GM23338 (cell line): ENCODE results near the gene PHF21A. TPM values are rescaled to one million over a fixed set of nuclear protein-coding genes. Genes with fewer than 3 reads are reported as not detected.
A peak's percentile ranks its signal among the peaks of the same experiment; 100 is the strongest.

Experiments used
- ATAC-seq: fragments of 200-7000 bp; cut with Tn5 transposase; 3 replicates; pipeline ENCODE4 v1.9.1; 2020
- DNase-seq: peaks from one replicate; pipeline ENCODE4 v3.0.0-alpha.2; 2015; ENCODE audit warnings: low spot score
- H2AFZ ChIP-seq: fragments of 200-600 bp; sonication (generic); 2 replicates; pipeline ENCODE4 v1.8.0; 2016; ENCODE audit warnings: antibody characterized with exemption, mild to moderate bottlenecking, moderate library complexity
- H3F3A ChIP-seq: fragments of 200-600 bp; sonication (generic); replicated peaks from 2 replicates; pipeline ENCODE4 v1.8.0; 2017; ENCODE audit warnings: antibody characterized with exemption, mixed run types, low read depth
- H3K27ac ChIP-seq: fragments of 200-600 bp; sonication (generic); 2 replicates; pipeline ENCODE4 v1.6.1; 2016; ENCODE audit warnings: low read depth
- H3K27me3 ChIP-seq: fragments of 200-600 bp; sonication (generic); 2 replicates; pipeline ENCODE4 v1.8.0; 2016; ENCODE audit warnings: mild to moderate bottlenecking, mixed run types, moderate library complexity; ENCODE audit not compliant: insufficient read depth
- H3K36me3 ChIP-seq: fragments of 200-600 bp; sonication (generic); 2 replicates; pipeline ENCODE4 v1.8.0; 2016; ENCODE audit warnings: mild to moderate bottlenecking; ENCODE audit not compliant: insufficient read depth
- H3K4me1 ChIP-seq: fragments of 200-600 bp; sonication (generic); 2 replicates; pipeline ENCODE4 v1.8.0; 2016; ENCODE audit warnings: mild to moderate bottlenecking, moderate library complexity; ENCODE audit not compliant: insufficient read depth
- H3K4me2 ChIP-seq: fragments of 200-600 bp; sonication (generic); 2 replicates; pipeline ENCODE4 v1.7.1; 2017; ENCODE audit warnings: mixed run types
- H3K4me3 ChIP-seq: fragments of 200-600 bp; sonication (generic); 2 replicates; pipeline ENCODE4 v1.6.1; 2016; ENCODE audit warnings: mixed run types
- H3K79me2 ChIP-seq: fragments of 200-600 bp; sonication (generic); replicated peaks from 2 replicates; pipeline ENCODE4 v1.8.0; 2017; ENCODE audit warnings: mild to moderate bottlenecking; ENCODE audit not compliant: insufficient read depth
- H3K9me2 ChIP-seq: fragments of 200-600 bp; sonication (generic); 2 replicates; pipeline ENCODE4 v1.8.0; 2017; ENCODE audit not compliant: insufficient read depth
- H4K20me1 ChIP-seq: fragments of 200-600 bp; sonication (generic); replicated peaks from 2 replicates; pipeline ENCODE4 v1.8.0; 2017; ENCODE audit warnings: mild to moderate bottlenecking; ENCODE audit not compliant: insufficient read depth
- H3K27ac Mint-ChIP-seq: 2 replicates; pipeline ENCODE4 v1.8.0; 2020; ENCODE audit warnings: inconsistent platforms, mild to moderate bottlenecking, moderate library complexity, mixed read lengths
- H3K27me3 Mint-ChIP-seq: 3 replicates; pipeline ENCODE4 v1.8.0; 2022; ENCODE audit warnings: low read depth, mild to moderate bottlenecking, moderate library complexity, mixed read lengths, inconsistent platforms; ENCODE audit not compliant: insufficient read depth, poor library complexity
- H3K36me3 Mint-ChIP-seq: 3 replicates; pipeline ENCODE4 v1.8.0; 2021; ENCODE audit warnings: low read depth, mild to moderate bottlenecking, inconsistent platforms, moderate library complexity, mixed read lengths
- H3K4me1 Mint-ChIP-seq: 3 replicates; pipeline ENCODE4 v1.8.0; 2020; ENCODE audit warnings: mild to moderate bottlenecking, inconsistent platforms, mixed read lengths
- H3K4me3 Mint-ChIP-seq: 3 replicates; pipeline ENCODE4 v1.8.0; 2021; ENCODE audit warnings: moderate library complexity, mild to moderate bottlenecking, inconsistent platforms, mixed read lengths
- H3K9me3 Mint-ChIP-seq: 3 replicates; pipeline ENCODE4 v1.8.0; 2020; ENCODE audit warnings: moderate library complexity, mild to moderate bottlenecking, inconsistent platforms, mixed read lengths
- CREB1 ChIP-seq: fragments of 250-450 bp; sonication (Bioruptor Pico); IDR thresholded peaks from 2 replicates; pipeline ENCODE4 v1.5.0; 2020; ENCODE audit warnings: low read depth, mild to moderate bottlenecking, moderate library complexity
- EZH2 ChIP-seq: fragments of 200-600 bp; sonication (generic); IDR thresholded peaks from one replicate; pipeline ENCODE4 v1.8.0; 2017; ENCODE audit warnings: antibody characterized with exemption, mild to moderate bottlenecking, low read depth; ENCODE audit not compliant: unreplicated experiment
- EZH2phosphoT487 ChIP-seq: fragments of 200-600 bp; sonication (generic); IDR thresholded peaks from one replicate; pipeline ENCODE4 v1.8.1; 2018; ENCODE audit warnings: antibody characterized with exemption; ENCODE audit not compliant: unreplicated experiment
- JUNB ChIP-seq: IDR thresholded peaks from one replicate; pipeline ENCODE4 v1.6.1; 2016; ENCODE audit warnings: antibody characterized with exemption; ENCODE audit not compliant: unreplicated experiment
- NANOG ChIP-seq: IDR thresholded peaks from 2 replicates; pipeline ENCODE4 v1.6.1; 2016; ENCODE audit warnings: antibody characterized with exemption, borderline replicate concordance
- STAT1 ChIP-seq: IDR thresholded peaks from one replicate; pipeline ENCODE4 v1.6.1; 2016; ENCODE audit warnings: antibody characterized with exemption; ENCODE audit not compliant: unreplicated experiment
- ZNF114 ChIP-seq: fragments of 250-450 bp; sonication (Bioruptor Pico); IDR thresholded peaks from 2 replicates; pipeline ENCODE4 v1.5.0; 2020; ENCODE audit warnings: mild to moderate bottlenecking, moderate library complexity
- polyA plus RNA-seq: library from polyadenylated mRNA; unstranded; fragments of >200 nt; fragmentation: Nextera tagmentation; extraction: Ambion mirVana; gene quantifications from 2 replicates; pipeline ENCODE4 v1.2.1, GENCODE V29; 2016
- total RNA-seq: library from RNA; depleted of rRNA; stranded (reverse); fragments of >200 nt; shearing (Covaris generic); gene quantifications from 2 replicates; pipeline ENCODE4 v1.2.3, GENCODE V29; 2014
- TF ChIP-seq, protein P1 (sequence below): fragments of 250-450 bp; sonication (Bioruptor Pico); IDR thresholded peaks from 2 replicates; pipeline ENCODE4 v1.5.0; 2020; ENCODE audit warnings: mild to moderate bottlenecking, moderate library complexity
- TF ChIP-seq, protein P2 (sequence below), 2 experiments: fragments of 200-600 bp in 1 of 2; sonication (generic) in 1 of 2; conservative IDR thresholded peaks; 2 replicates each; pipeline versions ENCODE4 v1.5.1 to v1.6.1; 2016 to 2017; ENCODE audit warnings: antibody characterized with exemption in 2 of 2, low read depth in 2 of 2, mild to moderate bottlenecking in 2 of 2, moderate library complexity in 1 of 2
- TF ChIP-seq, protein P3 (sequence below): IDR thresholded peaks from one replicate; pipeline ENCODE4 v1.6.1; 2018; ENCODE audit warnings: antibody characterized with exemption; ENCODE audit not compliant: unreplicated experiment

The PHF21A gene
- total and polyA plus RNA-seq, 2 experiments from 2014 or later, result 21.7 to 23.6 TPM

DNA sequence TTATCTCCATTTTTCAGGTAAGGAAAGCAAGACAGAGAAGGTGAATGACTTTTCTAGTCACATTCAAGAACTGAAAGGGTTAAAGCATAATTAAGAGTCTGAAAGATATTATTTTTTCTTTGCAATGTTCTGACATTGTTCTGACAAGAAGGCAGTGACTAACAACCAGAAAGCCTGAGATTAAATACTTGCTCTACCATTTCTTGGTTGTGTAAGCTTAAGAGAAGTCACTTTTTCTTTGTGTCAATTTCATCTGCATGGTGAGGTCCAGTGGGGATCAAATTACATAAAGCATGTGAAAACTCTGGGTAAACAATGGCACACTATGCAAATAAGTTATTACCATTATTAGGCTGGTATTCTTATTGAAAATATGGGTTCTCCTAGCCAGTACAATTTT, 73.7 kb downstream of the PHF21A start:
- ATAC-seq (no peak), DNase-seq (no peak)
- Histone ChIP-seq H3K9me2 (no peaks in the 10 kb centered on the region), H2AFZ (no peak overlapping the region), H3K36me3 (no peaks in the 10 kb centered on the region), H3F3A (no peaks in the 10 kb centered on the region), H3K4me3 (no peak overlapping the region), H3K79me2 (no peaks in the 10 kb centered on the region), H3K27me3 (no peaks in the 10 kb centered on the region), H4K20me1 (no peaks in the 10 kb centered on the region), H3K4me1 (peaks cover 48% of the 10 kb centered on the region), H3K4me2 (no peak overlapping the region), H3K27ac (no peak overlapping the region)
- no peak for TF ChIP-seq EZH2
- TF ChIP-seq, protein P1, sequence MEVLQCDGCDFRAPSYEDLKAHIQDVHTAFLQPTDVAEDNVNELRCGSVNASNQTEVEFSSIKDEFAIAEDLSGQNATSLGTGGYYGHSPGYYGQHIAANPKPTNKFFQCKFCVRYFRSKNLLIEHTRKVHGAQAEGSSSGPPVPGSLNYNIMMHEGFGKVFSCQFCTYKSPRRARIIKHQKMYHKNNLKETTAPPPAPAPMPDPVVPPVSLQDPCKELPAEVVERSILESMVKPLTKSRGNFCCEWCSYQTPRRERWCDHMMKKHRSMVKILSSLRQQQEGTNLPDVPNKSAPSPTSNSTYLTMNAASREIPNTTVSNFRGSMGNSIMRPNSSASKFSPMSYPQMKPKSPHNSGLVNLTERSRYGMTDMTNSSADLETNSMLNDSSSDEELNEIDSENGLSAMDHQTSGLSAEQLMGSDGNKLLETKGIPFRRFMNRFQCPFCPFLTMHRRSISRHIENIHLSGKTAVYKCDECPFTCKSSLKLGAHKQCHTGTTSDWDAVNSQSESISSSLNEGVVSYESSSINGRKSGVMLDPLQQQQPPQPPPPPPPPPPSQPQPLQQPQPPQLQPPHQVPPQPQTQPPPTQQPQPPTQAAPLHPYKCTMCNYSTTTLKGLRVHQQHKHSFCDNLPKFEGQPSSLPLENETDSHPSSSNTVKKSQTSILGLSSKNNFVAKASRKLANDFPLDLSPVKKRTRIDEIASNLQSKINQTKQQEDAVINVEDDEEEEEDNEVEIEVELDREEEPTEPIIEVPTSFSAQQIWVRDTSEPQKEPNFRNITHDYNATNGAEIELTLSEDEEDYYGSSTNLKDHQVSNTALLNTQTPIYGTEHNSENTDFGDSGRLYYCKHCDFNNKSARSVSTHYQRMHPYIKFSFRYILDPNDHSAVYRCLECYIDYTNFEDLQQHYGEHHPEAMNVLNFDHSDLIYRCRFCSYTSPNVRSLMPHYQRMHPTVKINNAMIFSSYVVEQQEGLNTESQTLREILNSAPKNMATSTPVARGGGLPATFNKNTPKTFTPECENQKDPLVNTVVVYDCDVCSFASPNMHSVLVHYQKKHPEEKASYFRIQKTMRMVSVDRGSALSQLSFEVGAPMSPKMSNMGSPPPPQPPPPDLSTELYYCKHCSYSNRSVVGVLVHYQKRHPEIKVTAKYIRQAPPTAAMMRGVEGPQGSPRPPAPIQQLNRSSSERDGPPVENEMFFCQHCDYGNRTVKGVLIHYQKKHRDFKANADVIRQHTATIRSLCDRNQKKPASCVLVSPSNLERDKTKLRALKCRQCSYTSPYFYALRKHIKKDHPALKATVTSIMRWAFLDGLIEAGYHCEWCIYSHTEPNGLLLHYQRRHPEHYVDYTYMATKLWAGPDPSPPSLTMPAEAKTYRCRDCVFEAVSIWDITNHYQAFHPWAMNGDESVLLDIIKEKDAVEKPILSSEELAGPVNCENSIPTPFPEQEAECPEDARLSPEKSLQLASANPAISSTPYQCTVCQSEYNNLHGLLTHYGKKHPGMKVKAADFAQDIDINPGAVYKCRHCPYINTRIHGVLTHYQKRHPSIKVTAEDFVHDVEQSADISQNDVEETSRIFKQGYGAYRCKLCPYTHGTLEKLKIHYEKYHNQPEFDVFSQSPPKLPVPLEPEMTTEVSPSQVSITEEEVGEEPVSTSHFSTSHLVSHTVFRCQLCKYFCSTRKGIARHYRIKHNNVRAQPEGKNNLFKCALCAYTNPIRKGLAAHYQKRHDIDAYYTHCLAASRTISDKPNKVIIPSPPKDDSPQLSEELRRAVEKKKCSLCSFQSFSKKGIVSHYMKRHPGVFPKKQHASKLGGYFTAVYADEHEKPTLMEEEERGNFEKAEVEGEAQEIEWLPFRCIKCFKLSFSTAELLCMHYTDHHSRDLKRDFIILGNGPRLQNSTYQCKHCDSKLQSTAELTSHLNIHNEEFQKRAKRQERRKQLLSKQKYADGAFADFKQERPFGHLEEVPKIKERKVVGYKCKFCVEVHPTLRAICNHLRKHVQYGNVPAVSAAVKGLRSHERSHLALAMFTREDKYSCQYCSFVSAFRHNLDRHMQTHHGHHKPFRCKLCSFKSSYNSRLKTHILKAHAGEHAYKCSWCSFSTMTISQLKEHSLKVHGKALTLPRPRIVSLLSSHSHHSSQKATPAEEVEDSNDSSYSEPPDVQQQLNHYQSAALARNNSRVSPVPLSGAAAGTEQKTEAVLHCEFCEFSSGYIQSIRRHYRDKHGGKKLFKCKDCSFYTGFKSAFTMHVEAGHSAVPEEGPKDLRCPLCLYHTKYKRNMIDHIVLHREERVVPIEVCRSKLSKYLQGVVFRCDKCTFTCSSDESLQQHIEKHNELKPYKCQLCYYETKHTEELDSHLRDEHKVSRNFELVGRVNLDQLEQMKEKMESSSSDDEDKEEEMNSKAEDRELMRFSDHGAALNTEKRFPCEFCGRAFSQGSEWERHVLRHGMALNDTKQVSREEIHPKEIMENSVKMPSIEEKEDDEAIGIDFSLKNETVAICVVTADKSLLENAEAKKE (CRISPR knock-in tag), result no peak
- Mint-ChIP-seq H3K4me3 (no peak overlapping the region), H3K27me3 (peaks cover 6% of the 10 kb centered on the region), H3K36me3 (peaks cover 11% of the 10 kb centered on the region; the same call in 2 of the 3 replicates), H3K9me3 (no peaks in the 10 kb centered on the region), H3K27ac (no peak overlapping the region), H3K4me1 (peaks cover 61% of the 10 kb centered on the region)

DNA sequence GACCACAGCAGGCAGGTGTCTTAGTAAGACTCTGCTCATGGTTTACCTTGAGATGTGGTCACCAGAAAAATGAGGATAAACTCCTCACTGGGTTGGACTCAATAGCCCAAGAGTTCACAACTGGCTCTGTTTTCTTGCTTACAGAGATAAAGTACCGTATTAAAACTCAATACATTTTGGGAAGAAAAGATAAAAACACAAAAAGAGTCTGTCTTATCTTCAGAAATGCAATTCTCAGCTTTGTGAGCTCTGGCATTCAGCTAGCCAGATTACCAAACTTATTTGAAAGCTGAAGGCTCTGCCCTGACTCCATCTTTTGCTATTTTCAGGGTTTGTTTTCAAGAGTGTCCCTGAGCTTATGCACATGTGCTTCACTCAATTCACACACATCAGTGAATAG, 75.4 kb downstream of the PHF21A start:
- Histone ChIP-seq H3K79me2 (no peaks in the 10 kb centered on the region), H3K27ac (0 out of 2 replicates have a peak overlapping the region, but pooled peaks have one; percentile 14), H3K36me3 (no peaks in the 10 kb centered on the region), H3K4me1 (peaks cover 35% of the 10 kb centered on the region), H3K27me3 (no peaks in the 10 kb centered on the region), H3K4me2 (no peak overlapping the region), H4K20me1 (no peaks in the 10 kb centered on the region), H3K9me2 (no peaks in the 10 kb centered on the region), H3F3A (no peaks in the 10 kb centered on the region), H2AFZ (no peak overlapping the region), H3K4me3 (no peak overlapping the region)
- Mint-ChIP-seq H3K27me3 (peaks cover 6% of the 10 kb centered on the region), H3K4me3 (no peak overlapping the region), H3K9me3 (no peaks in the 10 kb centered on the region), H3K27ac (0 out of 2 replicates have a peak overlapping the region, but pooled peaks have one; percentile 28), H3K36me3 (peaks cover 11% of the 10 kb centered on the region; the same call in 2 of the 3 replicates), H3K4me1 (peaks cover 44% of the 10 kb centered on the region)
- DNase-seq (no peak), ATAC-seq (no peak)
- TF ChIP-seq NANOG (no peak), EZH2 (no peak), ZNF114 (CRISPR knock-in tag) (no peak), STAT1 (no peak), EZH2phosphoT487 (no peak), JUNB (no peak), CREB1 (CRISPR knock-in tag) (no peak)
- TF ChIP-seq, protein P2, sequence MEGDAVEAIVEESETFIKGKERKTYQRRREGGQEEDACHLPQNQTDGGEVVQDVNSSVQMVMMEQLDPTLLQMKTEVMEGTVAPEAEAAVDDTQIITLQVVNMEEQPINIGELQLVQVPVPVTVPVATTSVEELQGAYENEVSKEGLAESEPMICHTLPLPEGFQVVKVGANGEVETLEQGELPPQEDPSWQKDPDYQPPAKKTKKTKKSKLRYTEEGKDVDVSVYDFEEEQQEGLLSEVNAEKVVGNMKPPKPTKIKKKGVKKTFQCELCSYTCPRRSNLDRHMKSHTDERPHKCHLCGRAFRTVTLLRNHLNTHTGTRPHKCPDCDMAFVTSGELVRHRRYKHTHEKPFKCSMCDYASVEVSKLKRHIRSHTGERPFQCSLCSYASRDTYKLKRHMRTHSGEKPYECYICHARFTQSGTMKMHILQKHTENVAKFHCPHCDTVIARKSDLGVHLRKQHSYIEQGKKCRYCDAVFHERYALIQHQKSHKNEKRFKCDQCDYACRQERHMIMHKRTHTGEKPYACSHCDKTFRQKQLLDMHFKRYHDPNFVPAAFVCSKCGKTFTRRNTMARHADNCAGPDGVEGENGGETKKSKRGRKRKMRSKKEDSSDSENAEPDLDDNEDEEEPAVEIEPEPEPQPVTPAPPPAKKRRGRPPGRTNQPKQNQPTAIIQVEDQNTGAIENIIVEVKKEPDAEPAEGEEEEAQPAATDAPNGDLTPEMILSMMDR (conservative IDR thresholded peaks at IDR 0.05; ENCODE audit: low read depth in 2 of 2), result no peak
- TF ChIP-seq, protein P3, sequence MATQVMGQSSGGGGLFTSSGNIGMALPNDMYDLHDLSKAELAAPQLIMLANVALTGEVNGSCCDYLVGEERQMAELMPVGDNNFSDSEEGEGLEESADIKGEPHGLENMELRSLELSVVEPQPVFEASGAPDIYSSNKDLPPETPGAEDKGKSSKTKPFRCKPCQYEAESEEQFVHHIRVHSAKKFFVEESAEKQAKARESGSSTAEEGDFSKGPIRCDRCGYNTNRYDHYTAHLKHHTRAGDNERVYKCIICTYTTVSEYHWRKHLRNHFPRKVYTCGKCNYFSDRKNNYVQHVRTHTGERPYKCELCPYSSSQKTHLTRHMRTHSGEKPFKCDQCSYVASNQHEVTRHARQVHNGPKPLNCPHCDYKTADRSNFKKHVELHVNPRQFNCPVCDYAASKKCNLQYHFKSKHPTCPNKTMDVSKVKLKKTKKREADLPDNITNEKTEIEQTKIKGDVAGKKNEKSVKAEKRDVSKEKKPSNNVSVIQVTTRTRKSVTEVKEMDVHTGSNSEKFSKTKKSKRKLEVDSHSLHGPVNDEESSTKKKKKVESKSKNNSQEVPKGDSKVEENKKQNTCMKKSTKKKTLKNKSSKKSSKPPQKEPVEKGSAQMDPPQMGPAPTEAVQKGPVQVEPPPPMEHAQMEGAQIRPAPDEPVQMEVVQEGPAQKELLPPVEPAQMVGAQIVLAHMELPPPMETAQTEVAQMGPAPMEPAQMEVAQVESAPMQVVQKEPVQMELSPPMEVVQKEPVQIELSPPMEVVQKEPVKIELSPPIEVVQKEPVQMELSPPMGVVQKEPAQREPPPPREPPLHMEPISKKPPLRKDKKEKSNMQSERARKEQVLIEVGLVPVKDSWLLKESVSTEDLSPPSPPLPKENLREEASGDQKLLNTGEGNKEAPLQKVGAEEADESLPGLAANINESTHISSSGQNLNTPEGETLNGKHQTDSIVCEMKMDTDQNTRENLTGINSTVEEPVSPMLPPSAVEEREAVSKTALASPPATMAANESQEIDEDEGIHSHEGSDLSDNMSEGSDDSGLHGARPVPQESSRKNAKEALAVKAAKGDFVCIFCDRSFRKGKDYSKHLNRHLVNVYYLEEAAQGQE, result no peak
